H1 (cell line): ENCODE measurements around the gene ARSB.

Source experiments
- BACH1 ChIP-seq: IDR thresholded peaks from 2 replicates; pipeline ENCODE4 v1.6.1; 2012; ENCODE audit warnings: low read length, improper control_type of control experiment
- POLR2A ChIP-seq, 2 experiments: IDR thresholded peaks; 1 replicate in 1 of 2; 2 replicates in 1 of 2; pipeline ENCODE4 v1.6.1; 2011; ENCODE audit warnings: low read depth in 2 of 2, low read length in 2 of 2, mild to moderate bottlenecking in 2 of 2; ENCODE audit errors: control extremely low read depth in 1 of 2

DNA sequence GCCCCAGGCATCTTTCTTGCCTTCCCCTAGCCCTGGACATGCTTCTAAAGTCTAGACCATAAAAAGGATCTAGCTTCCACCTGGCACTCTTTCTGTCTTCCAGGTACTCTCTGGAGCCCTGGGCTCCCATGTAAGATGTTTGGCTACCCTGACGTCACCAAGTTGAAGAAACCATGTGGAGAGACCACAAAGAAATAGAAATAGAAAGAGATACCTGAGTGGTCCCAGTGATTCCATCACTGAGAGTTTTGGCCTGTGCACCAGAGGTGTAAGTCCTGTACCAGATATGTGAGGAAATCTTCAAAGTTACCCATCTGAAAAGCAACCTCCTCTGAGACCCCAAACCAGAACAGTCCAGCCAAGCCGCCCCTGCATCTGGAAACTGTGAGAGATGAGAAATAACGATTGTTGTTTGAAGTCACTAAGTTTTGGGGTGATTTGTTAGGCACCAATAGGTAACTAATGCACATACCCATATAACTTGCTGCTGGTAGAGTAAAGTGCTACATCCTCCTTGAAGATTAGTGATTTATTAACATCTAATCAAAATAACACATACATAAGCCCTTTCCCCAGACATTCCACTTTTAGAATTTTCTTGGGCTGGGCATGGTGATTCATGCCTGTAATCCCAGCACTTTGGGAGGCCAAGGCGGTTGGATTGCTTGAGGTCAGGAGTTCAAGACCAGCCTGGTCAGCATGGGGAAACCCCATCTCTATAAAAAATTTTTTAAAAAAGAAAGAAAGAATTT lies 250.8 kb downstream of the ARSB start:
- TF ChIP-seq BACH1 (no peak), POLR2A (IDR thresholded peaks at IDR 0.05; ENCODE audit: control extremely low read depth in 1 of 2, low read depth in 2 of 2, low read length in 2 of 2) (no peak)
